HG02870 (cell line): ENCODE data around the gene RNASE12.
"Not testable (repeated sequence)": the region's sequence is repeated elsewhere in the genome, so short reads cannot be mapped to it uniquely, and the experiment has no call there.

Source experiments
- ATAC-seq: cut with Tn5 transposase; IDR thresholded peaks from one replicate; pipeline ENCODE4 v1.9.1; 2021; ENCODE audit warnings: mild to moderate bottlenecking, moderate library complexity; ENCODE audit not compliant: unreplicated experiment

RNASE12 gene

DNA sequence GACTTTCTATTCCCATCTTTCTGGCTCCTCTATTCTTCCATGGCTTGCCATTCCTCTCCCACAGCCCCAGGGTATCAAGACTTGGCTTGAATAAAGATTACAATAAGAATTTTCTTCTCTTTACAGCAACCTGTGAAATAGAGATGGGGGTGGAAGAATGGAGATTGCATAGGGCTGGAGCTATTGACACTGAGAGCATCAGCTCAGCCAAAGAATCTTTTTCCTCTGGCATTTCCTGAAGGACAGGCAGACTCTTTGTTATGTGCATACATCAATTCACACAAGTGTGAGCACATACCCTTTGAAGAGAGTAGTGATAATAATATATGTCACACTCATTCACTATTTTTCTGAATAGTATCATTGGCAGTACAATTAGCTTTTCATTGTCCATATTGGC, 8.0 kb downstream of the RNASE12 start:
- no peak for ATAC-seq

DNA sequence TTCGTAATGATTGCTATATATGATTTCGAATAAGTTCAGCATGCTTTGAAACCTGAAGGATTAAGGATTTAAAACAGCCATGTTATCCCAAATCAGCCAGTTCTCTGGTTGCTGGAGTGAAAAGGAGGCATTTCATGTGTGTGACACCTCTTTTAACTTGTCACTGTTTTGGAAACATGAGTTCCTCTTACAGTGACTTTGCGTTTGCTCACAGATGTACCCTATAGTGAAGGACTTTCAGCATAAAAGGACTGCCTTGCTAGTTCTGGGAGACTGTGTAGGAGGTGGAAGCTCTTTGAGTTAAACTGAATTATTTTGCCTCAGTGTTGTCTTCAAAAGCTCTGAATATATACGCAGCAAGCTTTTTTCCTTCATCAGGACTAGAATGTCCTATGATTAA, 10.9 kb downstream of the RNASE12 start:
- no peak for ATAC-seq

DNA sequence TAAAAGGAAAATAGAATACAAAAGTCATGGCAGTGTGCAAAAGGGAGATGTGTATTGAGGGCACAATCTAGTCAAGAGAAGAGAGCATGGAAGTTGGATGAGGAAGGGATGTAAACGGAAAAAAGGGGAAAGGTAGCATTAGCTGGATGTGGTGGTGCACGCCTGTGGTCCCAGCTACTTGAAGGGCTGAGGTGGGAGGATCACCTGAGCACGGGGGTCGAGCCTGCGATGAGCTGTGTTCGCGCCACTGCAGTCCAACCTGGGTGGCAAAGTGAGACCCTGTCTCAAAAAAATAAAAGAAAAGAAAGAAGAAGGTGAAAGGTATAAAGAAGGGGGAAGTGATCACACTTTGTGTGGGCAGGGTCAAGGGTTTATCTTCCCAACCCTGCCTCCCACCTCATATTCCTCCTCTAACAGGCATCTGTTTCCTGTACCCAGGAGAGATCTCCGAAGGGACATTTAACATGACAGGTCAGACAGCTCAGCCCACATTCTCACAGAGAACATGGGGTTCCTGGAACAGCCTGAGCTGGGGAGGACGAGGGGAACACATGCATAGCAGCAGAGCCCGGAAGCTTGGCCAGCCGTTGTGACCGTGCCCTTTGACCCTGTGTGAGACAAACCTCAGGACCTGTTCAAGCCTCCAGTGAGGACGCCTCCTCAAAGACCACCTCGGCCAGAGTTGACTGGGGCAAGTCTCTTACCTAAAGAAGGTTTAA, 12.2 kb downstream of the RNASE12 start:
- no peak for ATAC-seq

DNA sequence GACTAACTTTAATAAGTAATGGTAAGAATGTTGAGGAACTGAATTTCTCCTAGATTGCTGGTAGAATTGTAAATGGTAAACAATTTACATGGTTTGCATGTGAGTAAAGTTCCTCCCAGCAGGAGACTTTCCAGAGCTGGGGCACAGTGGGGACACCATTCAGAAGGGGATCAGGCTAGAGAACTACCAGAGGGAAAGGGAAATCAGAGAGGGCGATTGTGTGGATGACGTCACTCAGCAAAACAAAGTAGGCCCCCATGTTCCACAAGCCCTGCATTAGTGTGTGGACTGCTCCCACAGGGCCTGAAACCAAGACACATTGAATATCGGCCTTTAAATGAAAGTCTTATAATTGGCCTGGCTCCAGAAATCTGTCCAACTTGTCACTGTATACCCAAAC, 12.9 kb downstream of the RNASE12 start:
- no peak for ATAC-seq

DNA sequence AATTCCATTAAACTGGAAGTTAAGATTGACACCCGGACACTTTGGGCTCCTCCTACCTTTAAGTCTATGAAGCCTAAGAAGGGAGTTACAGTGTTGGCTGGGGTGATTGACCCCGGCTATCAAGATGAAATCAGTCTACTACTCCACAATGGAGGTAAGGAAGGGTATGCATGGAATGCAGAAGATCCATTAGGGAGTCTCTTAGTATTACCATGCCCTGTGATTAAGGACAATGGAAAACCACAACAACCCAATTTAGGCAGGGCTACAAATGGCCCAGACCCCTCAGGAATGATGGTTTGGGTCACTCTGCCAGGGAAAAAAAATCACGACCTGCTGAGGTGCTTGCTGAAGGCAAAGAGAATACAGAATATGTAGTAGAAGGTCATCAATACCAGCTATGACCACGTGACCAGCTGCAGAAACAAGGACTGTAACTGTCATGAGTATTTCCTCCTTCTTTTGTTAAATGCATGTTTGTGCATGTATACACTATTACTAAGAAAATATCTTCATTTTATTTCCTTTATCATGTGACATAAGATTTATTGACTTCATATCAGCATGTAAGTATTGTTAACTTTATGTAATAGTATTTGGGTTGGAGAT, 18.7 kb downstream of the RNASE12 start:
- not testable (repeated sequence) for ATAC-seq

DNA sequence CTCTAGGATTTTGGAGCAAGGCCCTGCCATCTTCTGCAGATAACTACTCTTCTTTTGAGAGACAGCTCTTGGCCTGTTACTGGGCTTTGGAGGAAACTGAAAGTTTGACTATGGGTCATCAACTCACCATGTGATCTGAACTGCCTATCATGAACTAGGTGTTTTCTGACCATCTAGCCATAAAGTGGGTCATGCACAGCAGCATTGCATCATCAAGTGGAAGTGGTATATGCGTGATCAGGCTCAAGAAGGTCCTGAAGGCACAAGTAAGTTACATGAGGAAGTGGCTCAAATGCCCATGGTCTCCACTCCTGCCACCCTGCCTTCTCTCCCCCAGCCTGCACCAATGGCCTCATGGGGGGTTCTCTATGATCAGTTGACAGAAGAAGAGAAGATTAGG, 20.5 kb downstream of the RNASE12 start:
- ATAC-seq = not testable (repeated sequence)

DNA sequence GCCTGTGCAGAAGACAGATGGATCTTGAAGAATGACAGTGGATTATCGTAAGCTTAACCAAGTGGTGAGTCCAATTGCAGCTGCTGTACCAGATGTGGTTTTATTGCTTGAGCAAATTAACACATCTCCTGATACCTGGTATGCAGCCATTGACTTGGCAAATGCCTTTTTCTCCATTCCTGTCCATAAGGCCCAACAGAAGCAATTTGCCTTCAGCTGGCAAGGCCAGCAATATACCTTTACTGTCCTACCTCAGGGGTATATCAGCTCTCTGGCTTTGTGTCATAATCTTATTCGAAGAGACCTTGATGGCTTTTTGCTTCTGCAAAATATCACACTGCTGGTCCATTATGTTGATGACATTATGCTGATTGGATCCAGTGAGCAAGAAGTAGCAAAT, 21.3 kb downstream of the RNASE12 start:
- ATAC-seq = not testable (repeated sequence)

DNA sequence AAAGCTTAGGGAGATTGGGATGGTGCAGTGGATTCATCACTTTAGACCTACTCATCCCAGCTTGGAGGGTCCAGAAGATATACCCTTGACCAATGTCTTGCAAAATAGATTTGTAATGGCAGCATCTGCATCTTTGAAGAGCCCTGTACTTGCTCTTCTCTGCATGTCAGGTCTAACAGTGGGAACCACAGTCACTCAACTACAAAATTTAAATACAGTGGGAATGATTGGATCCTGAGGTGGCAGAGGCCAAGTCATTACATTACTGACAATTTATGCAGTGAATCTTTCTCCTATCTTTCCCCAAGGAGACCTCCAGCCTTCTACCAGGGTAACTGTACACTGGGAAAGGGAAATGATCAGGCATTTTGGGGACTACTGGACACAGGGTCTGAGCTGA, 22.1 kb downstream of the RNASE12 start:
- no peak for ATAC-seq

DNA sequence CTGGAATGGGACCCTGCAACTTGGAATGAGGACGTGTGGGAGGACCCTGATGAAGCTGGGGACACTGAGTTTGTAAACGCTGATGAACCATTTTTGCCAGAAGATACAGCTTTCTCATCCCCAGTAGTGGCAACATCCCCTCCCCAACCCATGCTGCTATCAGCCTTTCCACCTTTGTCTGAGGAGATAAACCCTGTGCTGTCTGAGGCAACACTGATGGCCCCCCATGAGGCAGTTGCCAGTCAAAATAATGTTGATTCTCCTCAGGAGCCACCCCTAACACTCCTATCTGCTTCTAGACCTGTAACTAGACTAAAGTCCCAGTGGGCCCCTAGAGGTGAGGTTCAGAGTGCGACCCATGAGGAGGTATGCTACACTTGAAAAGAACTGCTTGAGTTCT, 22.8 kb downstream of the RNASE12 start:
- ATAC-seq = no peak

DNA sequence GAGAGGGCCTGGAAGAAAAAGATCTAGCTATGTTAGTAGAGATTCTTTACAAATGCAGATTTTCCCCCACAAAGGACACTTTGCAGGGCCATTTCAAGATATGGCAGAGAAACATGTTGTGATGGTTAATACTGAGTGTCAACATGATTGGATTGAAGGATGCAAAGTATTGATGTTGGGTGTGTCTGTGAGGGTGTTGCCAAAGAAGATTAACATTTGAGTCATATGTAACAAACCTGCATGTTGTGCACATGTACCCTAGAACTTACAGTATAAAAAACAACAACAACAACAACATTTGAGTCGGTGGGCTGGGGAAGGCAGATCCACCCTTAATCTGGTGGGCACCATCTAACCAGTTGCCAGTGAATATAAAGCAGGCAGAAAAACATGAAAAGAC, 24.0 kb downstream of the RNASE12 start:
- ATAC-seq = not testable (repeated sequence)

DNA sequence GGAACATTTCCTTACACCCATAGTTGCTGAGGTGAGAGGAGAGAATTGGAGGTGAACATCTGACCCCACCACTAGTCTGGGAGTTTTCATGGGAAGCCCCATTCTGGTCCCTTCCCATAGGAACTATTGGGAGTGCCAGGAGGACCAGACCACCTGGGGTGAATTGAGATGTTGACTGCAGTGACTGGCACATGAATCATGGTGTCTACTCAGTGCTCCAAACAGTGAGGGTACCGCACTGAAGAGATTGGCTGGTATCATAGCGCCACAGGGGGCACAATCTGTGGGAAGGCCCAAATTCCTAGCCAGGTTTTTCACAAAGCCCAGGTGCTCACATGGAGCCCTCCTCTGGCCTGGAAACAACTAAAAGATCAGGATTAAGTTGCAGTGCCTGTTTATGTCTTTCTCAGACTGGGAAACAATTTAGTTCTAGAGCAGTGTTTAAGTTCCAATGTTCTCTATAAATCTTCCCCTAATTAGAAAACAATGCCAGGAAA, 26.6 kb downstream of the RNASE12 start:
- no peak for ATAC-seq

DNA sequence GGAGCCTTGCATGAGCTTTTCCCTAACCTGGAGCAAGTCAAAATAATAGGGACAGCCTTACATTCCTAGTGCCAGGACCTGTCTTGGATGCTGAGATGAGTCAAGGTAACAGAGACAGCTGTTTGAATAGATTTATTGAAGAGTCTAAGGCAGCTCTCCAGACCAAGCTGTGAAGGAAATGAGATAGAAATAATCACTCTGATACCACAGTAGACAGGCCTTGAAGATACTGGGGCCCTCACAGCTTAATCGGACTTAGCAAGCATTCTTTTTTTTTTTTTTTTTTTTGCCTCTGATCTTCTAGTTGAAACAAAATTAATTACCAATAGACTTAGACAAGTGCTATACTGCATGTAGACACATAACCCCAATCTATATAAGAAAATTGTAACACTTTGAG, 27.2 kb downstream of the RNASE12 start:
- no peak for ATAC-seq

DNA sequence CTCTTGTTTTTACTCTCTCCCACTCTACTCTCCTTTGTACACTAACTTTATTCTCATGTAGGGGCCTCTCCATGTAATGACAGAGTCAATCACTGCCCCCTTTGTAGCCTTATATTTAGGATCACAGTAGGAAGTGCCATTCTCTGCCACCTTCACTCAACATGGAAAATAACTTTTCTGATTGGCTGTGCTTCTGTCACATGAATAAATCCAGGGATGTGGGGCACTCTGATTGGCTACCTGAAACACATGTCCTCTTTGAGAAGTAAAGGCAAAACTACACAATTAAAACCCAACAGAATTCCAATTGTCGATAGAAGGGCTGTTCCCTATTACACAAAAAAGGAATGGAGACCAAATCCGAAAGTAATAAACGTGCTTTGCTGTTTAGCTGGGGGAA, 30.2 kb downstream of the RNASE12 start, which contains the start of gene RNASE9:
TSS of gene RNASE9 (minus strand) at position 87 of the 400 bp plus-strand sequence.
- no peak for ATAC-seq

DNA sequence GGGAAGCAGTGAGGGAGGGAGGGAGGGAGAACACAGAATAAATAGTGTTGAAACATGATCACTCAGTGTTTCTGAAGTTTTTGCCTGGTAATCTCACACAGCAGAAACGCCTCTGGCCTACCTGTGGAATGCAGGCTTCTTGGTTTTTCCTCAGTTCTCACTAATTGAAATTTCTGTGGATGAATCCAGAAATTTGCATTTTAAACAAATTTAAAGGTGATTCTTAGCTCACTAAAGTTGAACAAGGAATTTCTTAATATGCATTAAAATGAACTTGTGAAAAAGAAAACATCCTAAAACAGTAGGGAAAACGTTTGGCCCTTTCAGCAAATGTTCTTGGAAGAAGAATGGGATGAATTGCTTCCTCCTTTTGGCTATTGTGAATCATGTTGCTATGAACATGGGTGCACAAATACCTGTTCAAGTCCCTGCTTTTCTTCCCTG, 31.7 kb downstream of the RNASE12 start:
- no peak for ATAC-seq

DNA sequence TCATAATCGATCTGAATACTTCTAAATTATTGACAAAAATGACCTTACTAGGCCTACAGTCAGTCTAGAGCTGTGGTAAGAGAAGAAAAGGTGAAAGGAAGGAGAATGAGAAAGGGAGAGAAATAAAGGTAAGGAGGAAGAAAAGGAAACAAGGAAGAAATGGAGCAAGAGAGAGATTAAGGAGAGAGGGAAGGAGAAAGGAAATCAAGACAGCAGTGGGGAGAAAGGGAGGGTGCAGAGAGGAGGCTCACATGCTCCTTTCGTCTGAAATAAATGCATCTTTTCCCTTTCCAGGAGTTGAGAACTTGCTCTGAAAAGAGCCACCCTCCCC, 34.0 kb downstream of the RNASE12 start:
- ATAC-seq = no peak

DNA sequence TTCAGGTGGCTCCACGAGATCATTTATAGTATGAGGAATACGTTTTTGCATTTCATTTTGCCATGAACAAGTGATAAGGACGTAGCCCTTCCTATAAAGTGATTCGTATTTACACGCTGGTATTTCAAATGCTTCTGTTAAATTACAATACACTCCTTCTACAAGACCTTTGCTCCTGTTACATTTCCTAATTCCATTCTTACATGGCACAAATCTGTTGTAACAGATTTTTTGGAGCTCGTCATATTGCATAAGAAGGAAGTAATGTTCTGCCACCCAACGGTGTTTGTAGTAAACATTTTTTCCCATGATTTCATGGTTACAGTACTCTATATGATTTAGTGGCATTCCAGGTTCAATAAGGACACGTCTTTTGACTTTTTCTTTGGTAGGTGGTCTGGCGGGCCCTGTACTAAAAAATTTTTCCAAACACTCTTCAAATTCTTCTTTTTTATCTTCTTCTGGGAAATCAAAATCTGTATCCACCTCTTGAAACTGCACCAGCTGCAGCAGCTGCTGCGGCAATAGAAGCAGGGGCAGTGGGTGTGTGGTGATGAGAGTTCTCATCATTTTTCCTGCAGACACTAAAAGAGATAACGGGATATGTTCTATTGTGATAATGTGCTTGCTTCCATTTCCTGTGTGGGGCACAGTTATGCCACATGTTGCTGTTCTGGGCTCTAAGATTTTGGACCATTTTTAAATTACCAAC, 34.5 kb downstream of the RNASE12 start:
- no peak for ATAC-seq

DNA sequence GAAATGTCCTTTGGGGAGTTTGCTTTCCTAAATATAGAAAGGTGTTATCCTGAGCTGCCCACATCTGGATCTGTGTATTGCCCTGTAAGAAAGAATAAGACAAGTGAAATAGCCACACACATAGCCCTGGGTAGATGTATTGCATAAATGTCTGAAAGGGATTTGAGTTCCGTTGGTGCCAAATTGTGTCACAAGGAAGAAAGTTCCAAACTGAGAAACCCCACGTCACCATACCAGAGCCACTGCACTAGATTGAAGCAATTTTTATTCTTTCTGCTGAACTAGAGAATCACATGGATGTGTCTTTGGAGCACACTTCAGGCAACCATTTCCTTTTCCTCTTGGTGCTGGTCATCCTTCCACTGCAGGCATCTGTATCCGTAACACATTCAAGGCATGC, 35.3 kb downstream of the RNASE12 start:
- ATAC-seq = no peak

DNA sequence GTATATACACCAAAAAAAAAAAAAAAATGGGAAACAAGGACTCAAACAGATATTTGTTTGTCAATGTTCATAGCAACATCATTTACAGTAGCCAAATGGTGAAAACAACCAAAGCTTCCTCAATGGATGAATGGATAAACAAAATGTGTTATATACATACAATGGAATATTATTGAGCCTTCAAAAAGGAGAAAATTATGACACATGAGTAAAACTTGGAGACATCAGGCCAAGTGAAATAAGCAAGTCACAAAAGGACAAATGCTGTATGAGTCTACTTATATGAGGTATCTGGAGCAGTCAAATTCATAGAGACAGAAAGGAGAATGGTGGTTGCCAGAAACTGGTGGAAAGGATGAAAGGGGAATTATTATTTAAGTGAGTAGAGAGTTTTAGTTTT, 38.2 kb downstream of the RNASE12 start:
- ATAC-seq = no peak

DNA sequence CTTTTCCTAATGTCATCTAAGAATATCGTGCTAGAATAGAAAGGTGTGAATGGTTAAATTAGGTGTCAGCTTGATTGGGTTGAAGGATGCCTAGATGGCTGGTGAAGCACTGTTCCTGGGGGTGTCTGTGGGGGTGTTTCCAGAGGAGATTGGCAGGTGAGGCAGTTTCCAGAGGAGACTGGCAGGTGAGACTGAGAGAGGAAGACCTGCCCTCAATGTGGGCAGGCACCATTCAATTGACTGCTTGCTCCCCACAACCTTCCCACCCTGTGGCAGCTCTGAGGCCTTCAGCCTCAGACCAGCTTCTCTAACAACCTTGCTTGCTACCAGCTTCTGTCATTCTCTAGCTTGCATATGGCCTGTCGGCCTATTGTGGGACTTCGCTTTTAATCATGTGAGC, 39.6 kb downstream of the RNASE12 start:
- ATAC-seq = no peak

DNA sequence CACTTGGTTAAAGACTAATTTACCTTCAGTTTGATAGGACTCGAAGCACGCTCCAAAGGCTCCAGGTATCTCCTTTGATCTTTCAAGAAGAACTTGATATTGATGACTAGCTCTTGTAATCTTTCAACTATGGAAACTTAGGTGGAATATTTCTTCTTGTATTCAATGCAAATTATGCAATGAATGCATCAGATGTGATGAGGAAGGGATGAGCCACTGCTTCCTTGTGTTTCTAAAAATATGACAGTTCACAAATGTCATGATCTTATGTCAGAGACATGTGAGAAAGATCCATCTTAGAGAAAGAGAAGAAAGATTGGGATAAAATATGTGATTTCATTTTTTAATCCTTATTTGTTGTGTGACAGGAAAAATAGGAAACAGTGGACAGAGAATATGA, 40.2 kb downstream of the RNASE12 start:
- no peak for ATAC-seq

DNA sequence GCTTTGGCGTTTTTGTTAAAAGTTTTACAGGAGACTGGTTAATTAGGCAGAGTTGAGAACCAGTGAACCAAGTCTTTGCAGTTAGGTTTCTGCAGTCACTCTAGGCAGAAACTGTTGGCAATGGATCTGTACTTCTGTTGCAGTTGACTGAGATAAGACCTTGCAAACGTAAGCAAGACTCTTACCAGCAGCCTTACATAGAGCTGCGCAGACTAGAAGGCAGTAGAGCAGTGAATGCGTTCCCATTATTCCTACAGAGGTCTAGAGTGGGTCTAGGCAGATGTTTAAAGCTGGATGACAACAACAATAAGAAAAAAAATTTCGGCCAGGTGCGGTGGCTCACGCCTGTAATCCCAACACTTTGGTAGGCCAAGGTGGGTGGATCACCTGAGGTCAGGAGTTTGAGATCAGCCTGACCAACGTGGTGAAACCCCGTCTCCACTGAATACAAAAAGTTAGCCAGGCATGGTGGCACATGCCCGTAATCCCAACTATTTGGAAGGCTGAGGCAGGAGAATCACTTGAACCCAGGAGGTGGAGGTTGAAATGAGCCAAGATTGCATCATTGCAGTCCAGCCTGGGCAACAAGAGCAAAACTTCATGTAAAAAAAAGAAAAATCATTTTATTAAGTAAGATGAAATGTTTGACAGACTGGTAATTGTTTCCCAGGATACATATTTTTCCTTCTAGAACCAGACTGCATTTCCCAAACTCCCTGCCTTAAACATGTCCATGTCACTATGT, 42.6 kb downstream of the RNASE12 start:
- ATAC-seq = no peak
